IPS-NIHi7 (cell line): ENCODE data around the gene KCNIP4.
"Not testable (repeated sequence)": the region's sequence is repeated elsewhere in the genome, so short reads cannot be mapped to it uniquely, and the experiment has no call there.

ENCODE experiments used
- DNase-seq: peaks from one replicate; pipeline ENCODE4 v3.0.0; 2012; ENCODE audit warnings: mixed read lengths; ENCODE audit errors: extremely low spot score

The KCNIP4 gene

DNA sequence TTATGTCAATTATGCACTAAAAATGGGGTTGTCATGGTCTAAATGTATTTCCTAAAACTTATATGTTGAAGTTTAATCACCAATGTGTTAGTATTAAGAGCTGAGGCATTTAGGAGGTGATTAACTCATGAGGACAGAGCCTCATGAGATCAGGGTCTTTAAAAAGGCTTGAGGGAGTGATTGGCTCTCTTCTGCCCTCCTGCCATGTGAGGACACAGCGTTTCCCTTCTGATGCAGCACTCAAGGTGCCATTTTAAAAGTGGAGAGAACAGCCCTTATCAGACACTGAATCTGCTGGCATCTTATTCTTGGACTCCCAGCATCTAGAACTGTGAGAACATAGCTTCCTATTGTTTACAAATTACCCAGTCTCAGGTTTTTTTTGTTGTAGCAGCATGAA lies 581.7 kb downstream of the KCNIP4 start:
- no peak for DNase-seq

DNA sequence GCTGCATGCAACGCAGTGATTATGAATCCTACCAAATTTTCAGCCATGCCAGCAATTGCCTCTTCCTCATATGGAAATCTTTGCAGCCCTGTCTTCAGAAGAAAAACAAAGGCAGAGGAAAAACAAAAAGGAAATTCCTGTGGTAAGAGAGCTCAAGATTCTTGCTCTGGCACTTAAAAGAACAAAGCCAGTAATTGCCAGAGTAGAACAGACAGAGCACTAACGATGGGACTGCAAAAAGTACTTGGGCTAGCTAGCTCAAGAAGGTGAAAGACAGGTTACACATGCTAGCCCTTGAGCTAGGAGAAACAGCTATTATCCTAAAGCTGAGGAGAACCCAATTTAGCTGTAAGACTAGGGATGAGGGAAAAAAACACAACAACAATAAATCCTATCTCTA lies 582.3 kb downstream of the KCNIP4 start:
- DNase-seq, result peak; percentile 21

DNA sequence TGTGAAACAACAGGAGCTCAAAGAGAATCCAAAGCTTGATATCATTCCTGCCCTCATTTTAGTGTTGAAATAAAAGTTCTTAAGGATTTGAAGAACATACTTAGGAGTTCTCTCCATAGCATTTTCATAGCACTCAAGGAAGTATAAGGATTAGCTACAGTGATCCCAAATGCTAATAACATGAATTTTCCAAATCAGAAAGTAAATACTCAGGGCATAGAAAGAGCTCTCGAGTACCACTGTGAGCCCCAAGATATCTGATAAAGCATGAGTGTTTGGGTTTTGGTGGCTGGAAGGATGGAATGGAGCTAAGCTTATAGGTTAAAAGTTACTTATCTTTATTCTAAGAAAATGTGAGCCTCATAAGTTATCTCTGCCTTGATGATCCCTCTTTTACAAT lies 584.9 kb downstream of the KCNIP4 start:
- no peak for DNase-seq

DNA sequence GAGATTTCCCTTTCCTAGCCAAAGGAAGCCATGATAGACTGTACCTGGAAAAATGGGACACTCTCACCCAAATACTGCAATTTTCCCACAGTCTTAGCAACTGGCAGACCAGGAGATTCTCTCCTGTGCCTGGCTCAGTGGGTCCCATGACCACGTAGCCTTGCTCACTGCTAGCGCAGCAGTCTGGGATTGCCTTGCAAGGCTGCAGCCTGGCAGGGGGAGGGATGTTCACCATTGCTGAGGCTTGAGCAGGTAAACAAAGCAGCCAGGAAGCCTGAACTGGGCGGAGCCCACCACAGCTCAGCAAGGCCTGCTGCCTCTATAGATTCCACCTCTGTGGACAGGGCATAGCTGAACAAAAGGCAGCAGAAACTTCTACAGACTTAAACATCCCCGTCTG lies 596.2 kb downstream of the KCNIP4 start:
- not testable (repeated sequence) for DNase-seq

DNA sequence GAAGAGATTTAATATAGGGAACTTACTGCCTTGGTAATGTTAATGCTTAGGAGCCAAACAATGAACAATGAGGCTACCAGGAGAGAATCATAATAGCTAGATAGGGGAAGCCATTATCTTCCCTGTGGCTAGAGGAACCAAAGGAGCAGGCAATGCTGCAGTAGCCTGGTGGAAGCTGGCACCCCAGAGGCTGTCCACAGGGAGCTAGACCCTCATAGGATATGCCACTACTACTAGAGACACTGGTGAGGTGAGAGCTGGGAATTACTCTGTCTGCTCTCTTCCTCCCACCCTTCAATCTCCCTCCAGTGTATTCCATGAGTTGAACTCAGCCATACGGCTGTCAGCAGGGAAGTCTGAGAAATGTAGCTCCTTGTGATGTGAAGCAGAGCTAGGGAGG lies 601.4 kb downstream of the KCNIP4 start:
- peak; percentile 11 for DNase-seq

DNA sequence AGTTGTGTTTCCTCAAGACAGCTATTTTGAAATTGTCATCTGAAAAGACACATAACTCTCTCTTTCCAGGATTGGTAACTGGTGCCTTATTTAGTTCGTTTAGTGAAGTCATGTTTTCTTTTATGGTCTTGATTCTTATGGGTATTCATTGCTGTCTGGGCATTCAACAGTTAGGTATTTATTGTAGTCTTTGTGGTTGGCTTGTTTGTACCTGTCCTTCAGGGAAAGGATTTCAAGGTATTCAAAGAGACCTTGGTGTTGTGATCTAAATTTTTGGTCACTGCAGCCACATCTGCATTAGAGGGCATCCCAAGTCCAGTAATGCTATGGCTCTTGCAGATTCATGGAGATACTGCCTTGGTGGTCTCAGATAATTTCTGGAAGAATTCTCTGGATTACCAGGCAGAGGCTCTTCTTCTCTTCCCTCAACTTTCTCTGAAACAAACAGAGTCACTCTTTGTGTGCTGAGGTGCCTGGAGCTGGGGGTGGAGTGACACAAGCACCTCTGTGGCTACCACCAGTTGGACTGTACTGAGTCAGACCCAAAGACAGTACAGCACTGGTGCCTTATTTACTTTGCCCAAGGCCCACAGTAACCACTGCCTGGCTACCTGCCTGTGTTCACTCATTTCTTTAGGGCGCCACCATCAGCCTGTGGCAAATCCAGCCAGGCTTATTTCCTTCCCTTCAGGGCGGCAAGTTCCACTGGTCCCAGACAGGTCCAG lies 620.4 kb downstream of the KCNIP4 start:
- no peak for DNase-seq

DNA sequence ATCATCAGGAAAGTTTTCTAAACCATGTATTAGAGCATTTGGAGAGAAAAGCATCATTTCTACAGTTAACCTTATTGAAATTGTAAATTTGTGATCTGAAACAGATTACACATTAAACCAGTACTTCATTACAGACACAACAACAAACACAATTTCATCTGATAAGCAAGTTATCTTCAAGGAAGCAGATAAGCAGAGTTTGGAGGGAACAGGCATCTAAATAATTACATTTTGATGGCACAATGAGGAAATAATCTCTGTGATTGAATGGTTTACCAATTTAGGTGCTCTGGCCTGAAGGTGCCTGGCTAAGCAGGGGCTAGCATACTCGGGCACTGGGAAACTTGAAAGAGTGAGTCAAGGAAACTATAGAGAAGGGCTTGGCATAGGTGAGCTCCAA lies 628.5 kb downstream of the KCNIP4 start:
- DNase-seq, result no peak

DNA sequence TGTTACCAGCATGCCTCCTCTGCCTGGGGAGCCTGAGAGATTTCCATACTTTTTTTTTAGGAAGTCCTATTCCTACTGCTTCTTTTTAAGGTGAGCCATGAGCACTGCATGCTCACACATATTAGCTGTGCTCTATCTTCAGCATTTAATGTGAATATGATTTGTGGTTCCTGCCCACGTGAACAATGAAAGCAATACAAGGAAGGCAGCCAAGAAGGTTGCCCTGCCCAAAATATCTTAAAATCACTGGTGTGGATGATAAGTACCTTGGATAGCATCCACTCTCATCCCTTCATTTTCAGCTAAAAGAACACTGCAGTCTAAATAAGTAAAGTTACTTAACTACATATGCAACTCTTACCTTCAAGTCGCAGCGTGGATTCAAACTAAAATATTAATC lies 640.9 kb downstream of the KCNIP4 start:
- peak; percentile 15 for DNase-seq

DNA sequence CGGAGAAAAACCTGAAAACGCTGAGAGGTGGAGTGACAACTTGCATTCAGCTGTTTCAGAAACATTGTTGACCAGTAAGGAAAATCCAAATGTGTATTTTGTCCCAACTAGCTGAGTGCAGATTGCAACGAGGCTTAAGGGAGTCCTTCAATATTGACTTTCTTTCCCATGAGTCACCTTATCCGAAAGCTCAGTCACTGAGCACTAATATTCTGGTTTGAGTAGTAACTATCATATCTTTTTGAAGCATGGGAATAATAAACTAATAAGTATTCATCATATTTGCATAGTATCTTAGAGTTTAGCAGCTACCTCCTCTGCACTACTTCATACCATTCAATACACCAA lies 644.1 kb downstream of the KCNIP4 start:
- DNase-seq, result no peak

DNA sequence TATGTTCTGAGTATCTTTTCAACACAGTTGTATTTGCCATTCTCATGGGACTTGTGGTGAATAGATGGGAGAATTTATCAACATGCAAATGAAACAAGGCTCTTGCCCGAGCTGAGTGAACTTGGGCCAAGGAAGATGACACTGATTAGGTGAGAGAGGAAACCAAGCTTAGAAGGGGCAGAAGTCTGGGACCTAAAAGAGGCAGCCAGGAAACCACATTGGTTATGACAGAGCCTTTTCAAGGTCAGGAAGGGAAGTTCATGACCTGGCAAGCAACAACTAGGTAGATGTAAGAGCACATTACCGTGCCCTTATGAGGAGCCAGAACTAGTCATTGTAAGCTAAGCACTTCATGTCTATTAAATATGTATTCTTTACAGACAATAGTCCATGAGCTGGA lies 658.0 kb downstream of the KCNIP4 start:
- no peak for DNase-seq

DNA sequence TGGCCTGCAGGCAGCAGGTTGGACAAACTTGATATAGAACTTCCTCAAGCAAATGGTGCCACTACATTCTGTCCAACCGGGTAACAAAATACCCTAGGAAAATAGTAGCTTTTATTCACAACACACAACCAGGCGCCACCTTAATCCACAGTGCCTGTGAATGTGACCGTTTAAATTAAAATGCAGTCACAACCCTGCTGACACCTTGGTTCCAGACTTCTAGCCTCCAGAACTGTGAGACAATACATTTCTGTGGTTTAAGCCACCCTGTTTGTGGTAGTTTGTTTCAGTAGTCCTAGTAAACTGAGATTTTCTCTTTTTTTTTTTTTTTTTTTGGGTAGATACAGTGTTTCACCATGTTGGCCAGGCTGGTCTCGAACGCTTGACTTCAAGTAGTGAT lies 672.5 kb downstream of the KCNIP4 start:
- DNase-seq, result no peak

DNA sequence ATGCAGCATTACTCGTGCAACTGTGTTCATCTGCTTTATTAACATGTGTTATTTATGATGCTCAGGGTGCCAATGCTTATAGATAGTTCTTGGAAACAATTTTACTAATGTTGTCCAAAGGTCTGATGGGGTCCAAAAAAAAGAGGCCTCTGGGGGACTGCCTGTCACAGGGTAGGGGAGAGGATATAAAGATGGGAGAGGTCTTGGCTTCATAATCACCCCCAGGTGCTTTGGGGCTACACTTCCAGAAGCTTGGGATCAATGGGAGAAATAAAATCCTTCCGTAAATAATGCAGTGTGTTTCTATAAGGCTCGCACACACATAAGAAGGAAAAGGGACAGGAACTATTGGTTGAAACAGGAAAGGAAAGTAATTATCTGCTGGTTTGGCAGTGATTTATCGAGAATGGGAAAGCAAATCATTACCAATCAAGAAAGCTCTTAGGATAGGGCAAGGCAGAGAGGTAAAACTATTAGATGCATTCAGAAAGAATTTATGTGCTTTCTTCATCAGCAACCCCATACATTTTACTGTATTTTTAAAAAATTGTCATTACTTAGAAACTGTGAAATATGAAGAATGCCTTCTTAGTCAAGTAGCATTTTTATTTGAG lies 677.0 kb downstream of the KCNIP4 start:
- no peak for DNase-seq

DNA sequence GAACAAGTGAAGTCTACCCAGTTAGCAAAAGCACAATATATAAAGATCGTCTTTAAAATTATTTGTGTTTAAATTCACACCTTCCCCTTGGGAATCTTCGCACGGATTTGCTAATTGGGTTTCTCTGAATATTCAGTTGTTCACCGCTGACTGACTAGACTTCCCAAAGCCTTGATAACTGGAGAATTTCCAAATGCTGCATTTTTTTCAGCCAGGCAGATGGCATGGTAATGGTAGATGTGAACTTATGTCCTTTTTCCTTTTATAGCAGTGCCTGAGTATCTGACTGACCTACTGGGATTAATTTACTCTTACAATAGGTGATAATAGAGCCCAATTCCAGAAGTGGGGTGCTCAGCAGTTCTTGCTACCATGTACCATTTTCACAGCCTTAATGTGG lies 700.2 kb downstream of the KCNIP4 start:
- no peak for DNase-seq

DNA sequence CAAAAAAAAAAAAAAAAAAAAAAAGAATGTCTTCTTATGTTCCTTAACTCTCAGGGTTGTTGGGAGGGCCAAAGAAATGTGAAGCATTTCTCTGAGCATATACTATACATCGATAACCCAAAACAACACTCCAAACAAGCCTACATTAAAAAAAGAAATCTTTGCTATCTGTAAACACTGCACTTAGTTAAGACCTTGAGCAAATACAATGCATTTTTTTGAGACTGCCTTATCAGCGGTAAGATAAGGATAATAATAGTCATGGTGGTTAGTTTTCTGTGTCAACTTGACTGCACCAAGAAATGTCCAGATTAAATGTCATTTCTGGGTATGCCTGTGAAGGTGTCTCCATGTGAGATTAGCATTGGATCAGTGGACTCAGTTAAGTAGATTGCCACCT lies 706.4 kb downstream of the KCNIP4 start:
- DNase-seq, result no peak

DNA sequence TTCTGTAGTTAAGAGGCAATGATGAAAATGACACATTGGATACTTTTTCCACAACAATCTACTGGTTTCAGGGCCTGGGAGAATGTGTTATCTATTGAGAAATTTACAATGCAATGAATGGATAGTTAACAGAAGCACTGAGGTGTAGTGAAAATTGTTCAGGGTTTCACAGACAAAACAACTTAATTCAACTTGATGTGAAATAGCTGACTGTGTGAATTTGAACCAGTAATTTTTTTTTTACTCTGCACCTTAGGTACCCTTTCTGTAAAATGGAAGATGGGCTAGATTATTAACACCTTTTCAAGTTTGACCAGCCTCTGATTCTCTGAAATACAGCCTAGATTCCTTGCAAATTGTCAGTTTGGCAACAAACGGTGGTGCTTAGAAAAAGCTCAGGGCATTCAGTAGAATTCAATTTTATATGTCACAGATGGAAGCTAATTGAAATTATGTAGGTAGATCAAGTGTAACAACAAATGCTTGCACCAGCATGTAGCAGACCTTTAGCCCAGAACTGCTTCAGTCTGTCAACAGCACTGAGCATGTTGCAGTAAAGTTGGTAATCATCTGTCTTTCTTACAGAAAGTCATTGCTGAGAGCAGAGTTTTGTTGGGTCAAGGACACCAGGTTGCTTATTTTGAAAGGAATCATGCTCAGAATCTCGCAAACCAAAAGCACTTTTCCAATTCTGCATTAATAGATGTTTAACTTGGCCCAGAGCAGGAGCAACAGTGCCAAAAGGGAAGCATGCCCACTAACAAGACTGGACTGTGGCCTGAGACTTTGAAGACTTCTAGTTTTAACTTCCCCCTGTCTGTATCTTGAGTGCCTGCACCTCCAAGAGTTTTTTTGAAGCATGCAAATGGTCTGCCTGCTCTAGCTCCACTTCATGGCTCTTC lies 721.7 kb downstream of the KCNIP4 start:
- DNase-seq, result no peak

DNA sequence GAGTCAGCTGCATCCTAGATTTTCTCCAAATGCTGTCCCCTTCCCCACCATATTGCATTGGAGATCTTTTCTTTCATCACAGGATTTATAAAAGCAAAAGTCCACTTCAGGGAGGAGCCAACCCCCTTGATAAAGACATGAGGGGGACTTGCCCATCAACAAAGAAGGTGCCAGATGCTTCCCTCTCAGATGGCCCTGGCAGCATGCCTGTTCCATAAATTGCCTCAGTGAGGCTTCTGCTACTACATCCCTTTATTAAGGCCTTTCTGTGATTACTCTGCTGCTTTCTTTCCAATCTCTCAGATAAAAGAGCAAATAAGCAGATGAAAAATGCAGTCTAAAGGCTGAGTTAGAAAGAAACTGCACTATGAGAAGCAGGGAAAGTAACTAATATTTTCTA lies 736.7 kb downstream of the KCNIP4 start:
- no peak for DNase-seq

DNA sequence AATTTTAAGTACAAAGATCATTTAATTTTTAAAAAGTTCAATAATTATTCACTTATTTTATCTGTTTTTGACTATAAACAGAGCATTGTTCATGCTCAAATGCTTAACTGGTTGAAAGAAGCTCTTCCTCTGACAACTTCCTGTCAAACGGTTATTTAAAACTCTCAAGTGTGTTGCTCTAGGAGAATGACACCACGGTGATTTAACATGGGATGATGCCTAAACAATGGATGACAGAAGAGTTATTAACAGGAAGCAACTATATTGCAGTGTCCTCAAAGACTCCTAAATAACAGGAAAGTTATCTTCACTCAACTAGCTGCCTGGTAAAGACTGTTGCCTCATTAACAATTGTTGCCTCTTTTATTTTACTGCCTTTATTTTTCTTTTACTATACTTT lies 738.7 kb downstream of the KCNIP4 start:
- no peak for DNase-seq

DNA sequence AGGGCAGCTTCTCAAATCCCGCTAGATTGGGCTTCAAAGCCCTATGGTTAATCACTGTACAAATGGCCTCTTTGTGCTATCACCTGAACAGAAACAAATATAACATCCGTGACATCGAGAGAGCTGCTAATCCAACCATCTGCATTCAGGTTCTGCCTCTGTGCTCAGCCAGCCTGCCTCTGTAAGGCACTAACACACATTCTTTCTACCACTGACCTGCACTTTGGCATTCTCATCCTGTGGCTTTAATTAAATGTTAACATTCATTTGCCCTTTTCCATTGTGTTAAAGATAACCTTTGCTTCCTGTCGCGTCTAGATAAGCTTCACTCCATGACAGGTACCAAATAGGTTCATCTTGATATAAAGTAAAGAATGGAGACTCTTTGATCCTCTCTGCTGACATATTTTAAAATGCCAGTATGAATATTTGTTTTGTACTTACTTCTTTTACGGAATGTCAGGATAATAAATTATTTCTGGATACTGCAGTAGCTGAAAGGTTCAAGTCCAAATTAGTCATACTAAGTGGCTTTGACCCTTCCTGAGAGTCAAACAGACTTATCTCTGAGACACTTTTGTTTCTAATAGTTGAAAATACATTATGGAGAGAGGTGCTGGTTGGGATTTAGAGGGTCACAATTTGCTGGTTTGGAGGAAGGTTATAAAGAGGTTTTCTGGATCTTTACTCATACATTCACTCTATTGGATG lies 742.6 kb downstream of the KCNIP4 start:
- peak; percentile 21 for DNase-seq

DNA sequence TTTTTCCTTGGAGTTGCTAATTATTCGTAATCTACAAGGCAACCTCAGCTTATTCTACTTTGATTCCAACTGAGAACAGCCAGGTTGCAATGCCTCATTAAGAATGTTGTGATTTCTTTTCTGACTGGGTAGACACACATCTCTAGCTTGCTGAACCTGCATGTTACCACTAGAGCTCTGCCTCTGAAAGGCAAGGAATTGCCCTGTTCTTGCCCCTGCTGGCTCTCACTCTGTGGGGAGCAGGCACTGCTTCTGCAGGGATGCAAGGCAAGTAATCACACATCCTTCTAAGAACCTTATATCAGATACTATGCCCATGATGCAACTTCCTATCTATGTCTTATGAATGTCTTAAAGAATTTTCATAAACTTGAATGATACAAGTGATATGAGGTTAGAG lies 745.2 kb downstream of the KCNIP4 start:
- DNase-seq, result no peak

DNA sequence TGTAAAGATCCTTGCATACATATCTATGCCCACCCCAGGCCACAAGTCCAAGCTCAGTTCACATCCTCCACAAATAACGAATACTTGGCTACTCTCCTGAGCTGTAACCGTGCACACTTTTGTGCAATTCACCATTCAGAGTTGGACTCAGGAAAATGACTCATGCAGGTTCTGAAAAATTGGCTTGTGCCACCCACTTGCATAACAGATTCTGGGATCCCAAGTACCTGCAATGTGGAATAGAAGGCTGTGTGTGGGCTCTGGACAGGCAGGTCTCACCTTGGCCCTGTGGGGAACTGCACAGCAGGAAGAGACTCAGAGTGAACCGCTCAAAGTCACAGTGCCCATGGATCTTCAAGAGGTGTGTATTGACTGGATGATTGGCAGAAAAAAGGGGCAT lies 745.6 kb downstream of the KCNIP4 start:
- DNase-seq, result no peak

DNA sequence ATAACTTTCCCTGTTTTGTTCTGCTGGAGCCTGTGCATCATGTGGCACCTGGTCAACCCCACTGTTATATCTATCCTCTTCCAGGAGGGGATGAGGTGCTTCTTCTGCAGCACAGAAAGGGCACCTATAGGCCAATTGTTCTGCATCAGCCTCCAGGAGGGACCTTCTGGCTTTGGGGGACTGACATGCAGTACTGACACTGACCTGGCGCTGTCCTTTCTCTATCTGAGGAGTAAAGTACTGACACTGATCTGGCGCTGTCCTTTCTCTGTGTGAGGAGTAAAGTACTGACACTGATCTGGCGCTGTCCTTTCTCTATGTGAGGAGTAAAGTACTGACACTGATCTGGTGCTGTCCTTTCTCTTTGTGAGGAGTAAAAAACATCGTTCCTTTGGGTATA lies 749.9 kb downstream of the KCNIP4 start:
- no peak for DNase-seq

DNA sequence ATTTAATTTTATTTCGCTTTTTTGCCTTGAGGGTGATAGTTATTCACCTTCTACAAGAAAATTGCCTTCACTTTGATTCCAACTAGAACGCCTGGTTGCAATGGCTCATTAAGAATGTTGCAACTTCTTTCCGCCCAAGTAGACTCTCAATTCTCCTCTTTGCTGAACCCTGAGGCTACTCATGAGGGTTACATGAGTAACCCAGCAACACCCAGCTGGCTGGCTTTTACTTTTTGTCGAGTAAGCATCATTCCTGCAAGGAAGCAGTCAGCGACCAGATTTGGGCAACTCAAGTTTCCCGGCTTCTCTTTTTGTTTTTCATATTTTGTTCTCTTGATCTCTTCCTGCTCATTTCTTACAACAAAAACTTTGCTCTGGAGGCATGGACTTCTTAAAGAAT lies 752.9 kb downstream of the KCNIP4 start:
- DNase-seq, result no peak
